ENCODE results near the gene TMUB1.

TMUB1 gene

DNA sequence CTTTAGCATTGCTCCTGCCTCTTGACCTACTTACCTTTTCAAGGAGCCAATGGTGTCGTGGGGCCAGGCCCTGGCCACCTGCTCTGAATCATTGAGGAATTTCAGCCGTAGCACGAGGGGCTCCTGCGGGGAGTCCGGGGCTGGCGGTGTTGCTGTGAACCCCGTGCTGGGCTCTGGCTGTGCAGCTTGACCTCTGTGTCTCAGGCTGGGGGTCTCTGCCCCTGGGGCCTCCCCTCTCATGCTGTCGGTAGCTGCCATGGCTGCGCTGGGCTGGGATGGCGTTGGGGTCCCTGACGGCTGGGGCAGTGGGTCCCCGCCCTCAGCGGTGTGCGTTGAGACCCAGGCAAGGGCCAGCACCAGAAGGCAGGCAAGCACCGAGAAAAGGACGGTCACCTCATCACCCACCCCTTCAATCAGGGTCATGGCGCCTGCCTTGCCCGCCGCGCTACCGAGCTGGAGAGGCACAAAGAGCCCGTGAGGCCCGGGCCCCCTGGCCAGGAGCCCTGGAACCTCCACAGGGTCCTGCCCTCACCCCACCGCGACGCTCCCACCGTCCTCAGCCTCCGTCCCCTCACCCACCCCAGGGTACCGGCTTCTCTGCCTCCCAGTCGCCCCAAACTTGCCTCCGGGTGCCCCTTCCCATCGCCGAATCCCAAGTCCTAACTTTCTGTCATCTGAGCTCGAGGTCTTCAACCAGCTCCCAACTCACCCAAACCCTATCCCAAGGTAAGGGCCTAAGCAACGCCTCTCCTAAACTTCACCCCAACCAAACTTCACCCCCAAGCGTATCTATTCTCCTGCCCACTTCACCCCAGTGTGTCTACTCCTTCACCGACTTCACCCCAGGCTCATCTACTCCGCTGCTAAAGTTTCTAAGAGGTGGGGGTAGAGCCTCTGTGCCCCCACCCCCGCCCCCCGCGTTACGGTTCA, 887 bp downstream of the TMUB1 start:
- DNase-seq = no peak

DNA sequence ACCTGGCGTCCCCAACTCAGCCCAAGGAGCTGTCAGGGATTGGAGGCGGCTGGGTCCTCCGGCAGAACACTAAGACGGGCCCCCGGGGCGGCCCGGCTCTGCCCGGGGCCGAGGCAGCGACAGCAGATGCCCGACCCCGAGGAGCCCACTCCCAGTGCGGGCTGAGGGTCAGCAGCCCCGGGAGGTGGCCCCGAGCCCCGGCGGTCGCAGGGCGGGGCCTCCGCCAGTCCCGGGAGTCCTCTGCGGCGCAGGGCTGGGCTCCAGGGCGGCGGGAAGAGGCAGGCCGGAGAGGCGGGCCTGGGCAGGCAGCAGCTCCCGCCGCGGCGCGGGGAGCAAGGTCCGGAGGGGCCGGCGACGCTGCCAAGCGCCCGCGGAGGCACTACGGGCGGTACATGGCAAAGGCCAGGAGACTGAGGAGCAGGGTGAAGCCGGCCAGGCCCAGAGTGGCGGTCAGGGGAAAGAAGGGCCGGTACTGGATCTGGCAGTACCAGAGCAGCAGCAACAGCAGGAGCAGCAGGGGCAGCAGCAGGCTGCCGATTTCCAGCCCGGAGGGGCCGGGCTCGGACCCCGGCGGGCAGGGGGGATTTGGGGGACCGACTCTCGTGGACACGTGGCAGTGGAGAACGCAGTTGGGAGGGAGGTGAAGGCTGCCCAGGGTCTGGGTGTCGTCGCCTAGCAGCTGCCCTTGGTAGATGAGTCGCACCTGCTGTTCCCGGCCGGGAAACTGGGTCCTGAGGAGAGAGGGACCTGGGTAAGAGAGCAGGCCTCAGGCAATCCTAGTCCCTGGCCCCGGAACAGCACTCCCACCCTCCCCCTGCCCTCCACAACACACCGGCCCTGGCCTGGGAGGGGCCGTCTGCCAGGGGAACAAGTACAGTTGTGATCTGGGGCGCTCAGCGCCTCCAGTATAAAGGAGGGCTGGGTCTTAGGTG, 1.9 kb downstream of the TMUB1 start:
- no peak for DNase-seq

DNA sequence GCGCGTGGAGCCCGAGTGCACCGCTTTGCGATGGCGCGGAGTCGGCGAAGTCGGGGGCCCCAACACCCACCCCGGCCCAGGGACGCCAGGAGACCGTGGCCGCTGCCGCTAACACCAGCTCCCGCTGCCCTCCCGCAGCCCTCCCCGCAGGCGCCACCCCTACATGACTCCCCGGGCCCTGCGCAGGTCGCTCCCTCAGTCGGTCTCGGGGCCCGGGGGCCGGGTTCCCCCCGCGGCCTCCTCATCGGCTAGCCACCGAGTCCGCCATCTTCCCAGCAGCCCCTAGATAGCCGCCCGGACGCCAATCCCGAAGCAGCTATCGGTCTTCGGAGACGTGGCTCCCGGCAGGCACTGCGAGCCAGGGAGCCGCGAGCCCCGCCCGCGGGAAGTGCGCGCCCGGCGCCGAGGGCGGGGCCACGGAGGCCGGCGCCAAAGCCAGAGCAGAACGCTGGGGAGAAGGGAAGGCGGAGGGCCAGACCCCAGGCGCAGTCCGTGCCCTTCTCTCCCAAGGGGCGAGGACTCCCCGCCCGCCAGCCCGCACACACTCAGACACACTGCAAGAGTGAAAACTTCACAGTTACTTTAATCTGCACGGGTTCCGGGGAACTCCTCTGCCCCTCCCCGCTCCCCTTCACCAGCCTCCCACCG, 2.6 kb downstream of the TMUB1 start, which contains the start of gene FASTK:
Gene FASTK (minus strand): TSS at position 288 of the 648 bp plus-strand sequence. CDS start 43 bp downstream, at position 245.
- peak; percentile 87 to 92 for DNase-seq

DNA sequence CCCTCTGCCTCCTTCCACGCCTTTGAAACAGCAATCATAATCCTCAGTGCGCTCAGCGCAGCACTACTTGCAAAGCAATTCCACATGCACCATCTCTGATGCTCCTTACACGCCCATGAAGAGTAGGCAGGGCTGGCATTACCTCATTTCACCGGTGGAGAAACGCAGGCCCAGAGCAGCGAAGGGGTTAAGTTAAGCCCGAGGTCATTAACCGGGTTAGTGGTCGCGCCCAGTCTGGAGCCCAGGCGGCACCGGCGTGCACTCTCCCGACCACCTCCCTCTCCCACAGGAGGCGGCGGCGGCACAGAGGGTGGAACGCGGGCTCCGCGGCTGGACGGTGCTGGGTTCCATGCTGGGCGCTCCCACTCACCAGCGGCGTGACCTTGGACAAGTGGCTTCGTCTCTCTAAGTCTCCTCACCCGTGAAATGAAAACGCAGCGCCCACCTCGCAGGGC, 3.2 kb downstream of the TMUB1 start:
- no peak for DNase-seq

DNA sequence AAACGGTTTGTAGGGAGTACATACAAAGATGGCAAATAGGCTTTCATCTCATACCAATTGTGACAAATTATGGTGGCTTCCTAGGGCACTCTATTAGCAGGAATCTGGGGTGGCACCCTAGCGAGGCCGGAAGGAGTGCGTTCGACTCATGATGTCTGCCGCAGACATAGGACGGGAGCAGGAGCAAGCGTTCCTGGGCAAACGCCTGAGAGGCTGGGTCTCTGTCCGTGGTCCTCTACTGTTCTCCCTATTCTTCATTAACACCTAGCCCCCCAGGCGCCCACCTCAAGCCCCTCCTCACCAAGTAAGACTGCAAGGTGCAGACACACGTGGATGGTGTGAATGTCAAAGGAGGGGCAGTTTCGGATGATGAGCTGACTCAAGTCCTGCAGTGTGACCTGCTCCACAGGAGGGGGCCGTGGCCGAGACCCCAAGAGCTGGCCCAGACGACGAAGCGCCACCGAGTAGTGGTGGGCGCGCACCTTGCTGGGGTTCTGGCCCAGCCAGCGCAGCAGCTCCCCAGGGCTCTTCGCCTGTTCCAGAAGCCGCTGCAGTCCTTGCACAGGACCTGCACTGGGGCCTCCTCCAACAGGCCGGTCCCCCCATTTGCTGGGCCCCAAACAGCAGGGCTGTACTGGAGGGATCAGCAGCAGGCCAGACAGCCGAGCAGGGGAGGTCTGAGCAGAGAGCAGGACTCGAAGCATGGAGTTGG, 3.9 kb downstream of the TMUB1 start:
- no peak for DNase-seq

DNA sequence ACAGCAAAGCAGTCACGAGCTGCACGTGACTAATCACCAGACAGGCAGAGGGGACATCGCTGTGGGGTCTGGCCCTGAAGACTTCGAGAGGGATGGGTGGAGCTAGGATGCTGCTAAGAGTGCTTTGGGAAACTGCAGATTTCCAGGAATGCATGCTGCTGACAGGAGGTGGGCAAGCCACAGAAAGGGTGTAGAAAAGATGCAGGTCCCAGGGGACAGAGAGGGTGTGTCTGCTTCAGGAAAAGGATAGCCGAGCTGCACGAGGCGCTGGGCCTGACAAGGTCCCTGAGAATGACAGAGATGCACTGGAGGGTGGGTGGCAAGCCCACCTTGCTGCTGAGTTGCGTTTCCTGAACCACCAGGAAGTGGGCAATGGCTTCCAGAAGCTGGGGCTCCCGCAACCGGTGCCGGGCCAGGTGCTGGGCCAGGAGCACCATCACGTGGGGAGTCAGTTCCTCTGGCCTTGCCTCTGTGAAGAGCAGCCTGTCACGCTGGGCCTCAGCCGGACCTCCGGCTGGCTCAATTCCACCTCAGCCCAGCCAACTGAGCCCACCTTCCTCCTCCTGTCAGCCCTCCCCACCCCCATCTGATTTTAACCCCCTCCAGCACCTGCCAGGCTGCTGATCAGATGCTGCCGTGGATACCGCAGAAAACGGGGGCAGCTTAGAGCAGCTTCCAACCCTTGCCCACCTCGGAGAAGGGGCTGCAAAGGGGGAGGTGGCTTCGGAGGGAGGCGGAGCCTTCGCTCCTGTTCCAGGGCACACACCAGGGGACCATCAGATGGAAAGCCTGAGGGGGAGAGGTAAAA, 4.9 kb downstream of the TMUB1 start:
- DNase-seq = no peak

DNA sequence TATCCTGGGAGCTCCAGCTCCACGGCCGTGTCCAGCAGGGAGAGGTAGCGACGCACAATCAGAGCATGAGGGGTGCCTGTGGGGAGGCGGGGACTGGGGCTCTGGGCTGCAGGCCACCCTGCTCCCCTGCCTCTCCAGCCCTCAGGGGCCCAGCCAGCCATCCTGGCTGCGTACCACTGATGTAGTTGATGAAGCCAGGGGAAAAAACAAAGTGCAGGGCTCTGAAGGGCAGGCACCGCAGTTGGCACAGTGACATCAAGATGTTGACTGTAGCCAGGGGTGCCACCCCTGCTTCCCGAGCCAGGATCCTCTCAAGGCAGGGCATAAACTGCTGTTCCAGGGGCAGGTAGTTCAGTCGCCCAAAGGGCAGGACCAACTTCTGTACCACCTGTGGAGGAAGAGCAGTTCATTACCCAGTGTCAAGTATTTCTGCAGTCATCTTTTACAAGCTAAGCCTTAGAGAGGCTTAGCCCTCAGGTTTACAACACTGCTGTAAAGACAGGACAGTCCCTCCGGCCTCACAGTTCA, 5.5 kb downstream of the TMUB1 start:
- no peak for DNase-seq

DNA sequence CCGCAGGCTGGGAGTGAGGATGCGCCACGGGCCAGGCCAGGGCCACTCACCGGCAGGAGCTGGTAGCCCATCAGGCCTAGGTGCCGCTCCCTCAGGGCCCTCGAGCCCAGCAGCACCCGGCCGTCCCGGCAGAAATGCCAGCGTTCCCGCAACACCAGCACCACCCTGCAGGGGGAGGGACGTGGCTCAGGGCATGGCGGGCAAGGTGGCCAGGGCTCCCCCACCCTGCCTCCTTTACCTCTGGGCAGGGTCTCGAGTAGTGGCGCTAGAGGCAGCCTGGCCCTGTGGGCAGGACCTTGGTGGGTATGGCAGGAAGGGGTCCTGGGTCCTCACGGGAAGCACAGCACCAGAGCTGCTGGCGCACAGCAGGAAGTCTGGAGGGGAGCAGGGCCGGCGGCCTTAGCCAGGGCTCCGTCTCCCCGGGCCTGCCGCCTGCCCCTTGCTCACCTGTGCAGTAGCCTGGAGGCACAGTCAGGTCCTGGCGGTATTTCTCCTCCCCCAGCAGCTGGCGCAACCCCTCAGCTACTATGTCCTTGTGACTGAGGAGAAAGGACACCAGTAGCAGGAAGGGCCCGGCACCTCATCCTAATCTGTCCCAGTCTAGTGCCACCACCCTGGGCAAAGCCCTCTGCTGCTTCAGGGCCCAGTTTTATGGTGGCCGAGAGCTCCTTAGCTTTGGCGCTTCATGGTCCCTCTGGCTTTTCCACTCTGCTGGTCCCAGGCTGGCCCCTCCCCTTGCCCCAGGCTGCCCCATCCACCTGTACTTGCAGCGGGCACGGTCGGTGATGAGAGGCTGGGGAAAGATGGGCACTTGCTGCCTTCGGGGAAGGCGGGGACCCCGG, 6.2 kb downstream of the TMUB1 start:
- no peak for DNase-seq

DNA sequence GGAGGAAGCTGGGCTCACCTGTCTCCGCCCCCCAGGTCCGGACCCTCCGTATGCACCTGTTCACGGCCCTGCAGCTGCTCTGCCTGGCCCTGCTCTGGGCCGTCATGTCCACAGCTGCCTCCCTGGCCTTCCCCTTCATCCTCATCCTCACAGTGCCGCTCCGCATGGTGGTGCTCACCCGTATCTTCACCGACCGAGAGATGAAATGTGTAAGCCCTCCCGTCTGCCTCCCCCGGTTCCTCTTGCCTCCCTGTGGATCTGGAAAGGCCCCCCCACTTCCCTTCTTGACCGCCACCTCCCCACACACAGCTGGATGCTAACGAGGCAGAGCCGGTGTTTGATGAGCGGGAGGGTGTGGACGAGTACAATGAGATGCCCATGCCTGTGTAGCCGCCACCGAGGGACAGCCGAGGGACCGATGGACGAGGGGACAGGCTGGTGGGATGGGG, 7.3 kb downstream of the TMUB1 start:
- DNase-seq = no peak

DNA sequence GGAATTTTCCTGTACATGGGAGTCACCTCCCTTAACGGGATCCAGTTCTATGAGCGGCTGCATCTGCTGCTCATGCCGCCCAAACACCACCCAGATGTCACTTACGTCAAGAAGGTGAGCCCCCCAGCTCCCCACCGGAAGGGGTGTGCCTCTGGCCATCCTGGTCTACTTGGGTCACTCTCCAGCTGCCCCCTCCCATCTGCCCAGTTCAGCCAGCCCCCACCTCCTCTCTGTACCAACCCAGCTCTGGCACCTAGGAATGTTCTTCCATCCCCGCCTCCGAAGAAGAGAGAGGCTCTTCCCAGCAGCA, 7.7 kb downstream of the TMUB1 start:
- DNase-seq = no peak

DNA sequence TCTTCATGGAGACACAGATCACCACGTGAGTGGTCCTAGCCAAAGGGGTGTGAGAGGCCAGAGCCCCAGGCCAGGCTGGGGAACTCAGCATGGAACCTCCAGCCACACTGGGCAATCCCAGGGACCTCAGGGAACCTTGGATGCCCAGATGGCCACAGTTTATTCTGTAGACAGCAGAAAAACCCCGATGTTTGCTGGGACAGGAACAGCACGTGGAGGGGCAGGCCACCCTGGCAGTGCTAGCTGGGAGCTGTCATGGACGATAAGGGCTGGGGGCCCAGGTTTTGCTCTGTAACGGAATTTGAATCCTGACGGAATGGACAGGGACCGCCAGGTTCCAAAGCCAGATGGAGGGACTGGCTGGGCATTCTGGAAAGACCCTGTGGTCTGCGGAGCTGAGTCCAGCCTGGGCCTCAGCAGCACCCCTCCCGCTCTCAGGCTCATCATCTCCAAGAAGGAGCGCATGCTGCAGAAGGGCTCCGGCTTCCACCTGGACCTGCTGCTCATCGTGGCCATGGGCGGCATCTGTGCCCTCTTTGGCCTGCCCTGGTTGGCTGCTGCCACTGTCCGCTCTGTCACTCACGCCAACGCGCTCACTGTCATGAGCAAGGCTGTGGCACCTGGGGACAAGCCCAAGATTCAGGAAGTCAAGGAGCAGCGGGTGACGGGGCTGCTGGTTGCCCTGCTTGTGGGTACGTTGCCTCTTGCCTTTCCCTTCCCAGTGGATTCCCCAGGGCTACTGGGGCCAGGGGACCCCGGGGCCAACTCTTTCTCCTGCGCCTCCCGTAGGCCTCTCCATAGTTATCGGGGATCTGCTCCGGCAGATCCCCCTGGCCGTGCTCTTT, 8.3 kb downstream of the TMUB1 start:
- no peak for DNase-seq

DNA sequence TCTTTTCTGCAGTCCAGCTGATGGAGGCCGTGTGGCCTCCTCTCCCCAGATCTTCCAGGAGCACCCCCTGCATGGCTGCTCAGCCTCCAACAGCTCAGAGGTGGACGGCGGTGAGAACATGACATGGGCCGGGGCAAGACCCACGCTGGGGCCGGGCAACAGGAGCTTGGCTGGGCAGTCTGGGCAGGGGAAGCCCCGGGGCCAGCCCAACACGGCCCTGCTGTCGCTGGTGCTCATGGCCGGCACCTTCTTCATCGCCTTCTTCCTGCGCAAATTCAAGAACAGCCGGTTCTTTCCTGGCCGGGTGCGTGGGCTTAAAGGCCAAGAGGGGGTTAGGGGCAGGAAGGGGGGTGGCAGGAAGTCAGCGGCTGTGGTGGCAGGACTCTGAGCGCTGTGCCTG, 9.3 kb downstream of the TMUB1 start:
- DNase-seq = no peak

DNA sequence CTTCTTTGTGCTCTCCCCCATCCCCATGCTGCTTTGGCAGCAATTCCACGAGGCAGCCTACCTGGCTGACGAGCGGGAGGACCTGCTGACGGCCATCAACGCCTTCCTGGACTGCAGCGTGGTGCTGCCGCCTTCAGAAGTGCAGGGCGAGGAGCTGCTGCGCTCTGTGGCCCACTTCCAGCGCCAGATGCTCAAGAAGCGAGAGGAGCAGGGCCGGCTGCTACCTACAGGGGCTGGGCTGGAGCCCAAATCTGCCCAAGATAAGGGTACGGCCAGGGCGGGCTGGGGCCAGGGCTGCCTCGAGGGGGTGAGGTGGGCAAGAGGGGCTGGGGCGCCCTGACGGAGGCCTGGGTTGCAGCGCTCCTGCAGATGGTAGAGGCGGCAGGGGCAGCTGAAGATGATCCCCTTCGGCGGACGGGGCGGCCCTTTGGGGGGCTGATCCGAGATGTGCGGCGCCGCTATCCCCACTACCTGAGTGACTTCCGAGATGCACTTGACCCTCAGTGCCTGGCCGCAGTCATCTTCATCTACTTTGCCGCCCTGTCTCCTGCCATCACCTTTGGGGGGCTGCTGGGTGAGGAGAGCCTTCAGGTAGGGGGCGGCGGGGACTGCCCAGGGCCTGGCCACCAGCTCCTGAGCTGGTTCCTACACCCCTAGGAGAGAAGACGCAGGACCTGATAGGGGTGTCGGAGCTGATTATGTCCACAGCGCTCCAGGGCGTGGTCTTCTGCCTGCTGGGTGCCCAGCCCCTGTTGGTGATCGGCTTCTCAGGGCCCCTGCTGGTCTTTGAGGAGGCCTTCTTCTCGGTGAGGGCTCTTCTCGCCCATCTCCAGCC, 12.0 kb downstream of the TMUB1 start:
- no peak for DNase-seq

DNA sequence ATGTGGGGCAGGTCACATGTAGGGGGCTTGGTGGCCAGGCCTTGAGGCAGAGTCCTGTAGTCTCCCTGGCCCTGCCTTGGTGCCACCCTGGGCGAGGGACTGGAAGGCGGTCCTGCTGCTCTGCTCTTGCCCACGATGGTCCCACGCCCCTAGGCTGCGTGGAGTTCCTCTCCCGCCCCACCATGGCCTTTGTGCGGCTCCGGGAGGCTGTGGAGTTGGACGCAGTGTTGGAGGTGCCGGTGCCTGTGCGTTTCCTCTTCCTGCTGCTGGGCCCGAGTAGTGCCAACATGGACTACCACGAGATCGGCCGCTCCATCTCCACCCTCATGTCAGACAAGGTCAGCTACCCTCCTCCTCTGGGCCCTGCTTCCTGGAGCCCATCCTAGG, 12.7 kb downstream of the TMUB1 start:
- no peak for DNase-seq

DNA sequence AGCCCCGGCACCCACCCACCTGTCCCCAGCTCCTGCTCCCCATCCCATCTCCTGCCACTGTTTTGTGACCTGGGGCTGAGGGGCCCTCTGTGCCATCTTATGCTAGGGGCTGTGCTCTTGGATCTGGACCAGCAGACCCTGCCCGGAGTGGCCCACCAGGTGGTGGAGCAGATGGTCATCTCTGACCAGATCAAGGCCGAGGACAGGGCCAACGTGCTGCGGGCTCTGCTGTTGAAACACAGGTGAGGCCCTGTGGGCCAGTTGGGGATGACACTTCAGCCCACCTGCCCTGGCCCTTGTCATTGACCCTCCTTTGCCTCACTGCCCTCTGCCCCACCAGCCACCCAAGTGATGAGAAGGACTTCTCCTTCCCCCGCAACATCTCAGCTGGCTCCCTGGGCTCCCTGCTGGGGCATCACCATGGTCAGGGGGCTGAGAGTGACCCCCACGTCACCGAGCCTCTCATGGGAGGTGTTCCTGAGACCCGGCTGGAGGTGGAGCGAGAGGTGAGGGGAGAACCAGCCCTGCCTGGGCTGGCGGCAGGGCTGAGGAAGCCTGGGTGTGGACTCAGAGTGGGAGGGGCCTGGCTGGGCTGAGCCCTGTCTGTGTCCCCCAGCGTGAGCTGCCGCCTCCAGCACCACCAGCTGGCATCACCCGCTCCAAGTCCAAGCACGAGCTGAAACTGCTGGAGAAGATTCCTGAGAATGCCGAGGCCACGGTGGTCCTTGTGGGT, 13.3 kb downstream of the TMUB1 start:
- no peak for DNase-seq

DNA sequence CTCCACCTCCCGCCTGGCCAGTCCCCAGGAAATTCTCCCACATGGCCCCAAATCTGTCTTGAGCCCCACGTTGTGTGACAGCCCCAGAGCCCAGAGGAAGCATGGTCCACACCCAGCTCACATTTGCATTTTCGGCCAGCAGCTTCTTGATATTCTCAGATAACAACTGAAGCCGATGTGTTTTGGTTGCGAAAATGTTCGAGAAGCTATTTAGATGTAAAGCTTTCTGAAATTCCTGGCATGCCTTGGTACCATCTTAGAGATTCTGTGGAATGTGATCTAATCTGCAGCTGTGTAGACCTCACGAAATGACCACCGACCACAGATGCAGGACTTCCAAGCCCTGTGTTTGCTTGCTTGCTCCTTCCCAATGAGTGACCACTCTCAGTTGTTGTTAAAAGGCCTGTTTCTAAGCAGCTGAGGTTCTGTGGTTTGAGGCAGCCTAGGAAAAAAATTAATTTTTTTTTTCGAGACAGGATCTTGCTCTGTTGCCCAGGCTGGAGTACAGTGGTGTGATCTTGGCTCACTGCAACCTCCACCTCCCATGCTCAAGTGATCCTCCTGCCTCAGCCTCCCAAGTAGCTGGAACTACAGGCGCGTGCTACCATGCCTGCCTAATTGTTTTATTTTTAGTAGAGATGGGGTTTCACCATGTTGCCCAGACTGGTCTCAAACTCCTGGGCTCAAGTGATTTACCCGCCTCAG, 15.1 kb downstream of the TMUB1 start:
- DNase-seq = no peak
